ENCODE results near the gene TMEM120A.

DNA sequence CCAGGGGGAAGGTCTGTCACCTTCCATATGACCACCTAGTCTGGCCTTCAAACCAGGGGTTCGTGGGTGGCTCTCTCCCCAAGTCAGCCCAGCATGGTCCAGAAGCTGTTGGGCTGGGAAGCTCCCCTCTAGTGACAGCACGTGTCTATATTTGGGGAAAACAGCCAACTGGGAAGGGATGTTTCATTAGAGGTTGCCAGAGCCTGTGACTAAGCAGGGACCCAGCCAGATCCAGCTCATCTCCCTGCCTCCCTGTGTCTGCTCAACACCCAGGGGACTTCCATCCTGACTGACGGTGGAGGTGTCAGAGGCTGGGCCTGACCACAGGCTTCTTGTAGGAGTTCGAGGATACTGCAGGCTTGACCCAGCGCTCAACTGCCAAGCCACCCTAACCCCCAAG, 42.9 kb upstream of the TMEM120A start:
- no peak for TF ChIP-seq POLR2A (IDR thresholded peaks at IDR 0.05)
- TF ChIP-seq, protein P1, sequence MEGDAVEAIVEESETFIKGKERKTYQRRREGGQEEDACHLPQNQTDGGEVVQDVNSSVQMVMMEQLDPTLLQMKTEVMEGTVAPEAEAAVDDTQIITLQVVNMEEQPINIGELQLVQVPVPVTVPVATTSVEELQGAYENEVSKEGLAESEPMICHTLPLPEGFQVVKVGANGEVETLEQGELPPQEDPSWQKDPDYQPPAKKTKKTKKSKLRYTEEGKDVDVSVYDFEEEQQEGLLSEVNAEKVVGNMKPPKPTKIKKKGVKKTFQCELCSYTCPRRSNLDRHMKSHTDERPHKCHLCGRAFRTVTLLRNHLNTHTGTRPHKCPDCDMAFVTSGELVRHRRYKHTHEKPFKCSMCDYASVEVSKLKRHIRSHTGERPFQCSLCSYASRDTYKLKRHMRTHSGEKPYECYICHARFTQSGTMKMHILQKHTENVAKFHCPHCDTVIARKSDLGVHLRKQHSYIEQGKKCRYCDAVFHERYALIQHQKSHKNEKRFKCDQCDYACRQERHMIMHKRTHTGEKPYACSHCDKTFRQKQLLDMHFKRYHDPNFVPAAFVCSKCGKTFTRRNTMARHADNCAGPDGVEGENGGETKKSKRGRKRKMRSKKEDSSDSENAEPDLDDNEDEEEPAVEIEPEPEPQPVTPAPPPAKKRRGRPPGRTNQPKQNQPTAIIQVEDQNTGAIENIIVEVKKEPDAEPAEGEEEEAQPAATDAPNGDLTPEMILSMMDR (IDR thresholded peaks at IDR 0.05): no peak

Measured in esophagus squamous epithelium (tissue), 4 donors.